HEK293 (cell line): Measurements from ENCODE around the gene CLIC3.
A peak's percentile ranks its signal among the peaks of the same experiment; 100 is the strongest.

Source experiments
- ATF2 ChIP-seq: fragments of 450-650 bp; formaldehyde crosslinking; IDR thresholded peaks from 2 replicates; pipeline ENCODE4 v1.5.1; 2016; ENCODE audit warnings: missing biosample characterization, missing genetic modification characterization, low read depth
- CTCF ChIP-seq: fragments of 450-650 bp; formaldehyde crosslinking; IDR thresholded peaks from 2 replicates; pipeline ENCODE4 v1.5.1; 2016; ENCODE audit warnings: missing biosample characterization, missing genetic modification characterization
- HOXC10 ChIP-seq: sonication (generic); formaldehyde crosslinking; IDR thresholded peaks from 2 replicates; pipeline ENCODE4 v1.8.1; 2023; ENCODE audit warnings: mild to moderate bottlenecking, missing genetic modification reagents
- KLF1 ChIP-seq: fragments of 450-650 bp; formaldehyde crosslinking; IDR thresholded peaks from 2 replicates; pipeline ENCODE4 v1.5.1; 2016; ENCODE audit warnings: missing biosample characterization, missing genetic modification characterization
- OSR2 ChIP-seq: fragments of 450-650 bp; formaldehyde crosslinking; IDR thresholded peaks from 2 replicates; pipeline ENCODE4 v1.5.1; 2016; ENCODE audit warnings: missing biosample characterization, missing genetic modification characterization
- PATZ1 ChIP-seq: fragments of 450-650 bp; formaldehyde crosslinking; IDR thresholded peaks from 2 replicates; pipeline ENCODE4 v1.5.1; 2016; ENCODE audit warnings: missing biosample characterization, missing genetic modification characterization
- PRDM4 ChIP-seq: fragments of 450-650 bp; formaldehyde crosslinking; IDR thresholded peaks from 2 replicates; pipeline ENCODE4 v1.5.1; 2017; ENCODE audit warnings: missing biosample characterization, missing genetic modification characterization
- SP2 ChIP-seq: fragments of 450-650 bp; formaldehyde crosslinking; IDR thresholded peaks from 2 replicates; pipeline ENCODE4 v1.5.1; 2016; ENCODE audit warnings: missing biosample characterization, missing genetic modification characterization
- TRIM28 ChIP-seq: IDR thresholded peaks from 2 replicates; pipeline ENCODE4 v1.6.1; 2011; ENCODE audit warnings: low read length, control low read depth, borderline replicate concordance
- YY2 ChIP-seq: fragments of 450-650 bp; formaldehyde crosslinking; IDR thresholded peaks from 2 replicates; pipeline ENCODE4 v1.5.1; 2016; ENCODE audit warnings: missing biosample characterization, missing genetic modification characterization
- ZBTB11 ChIP-seq: fragments of 450-650 bp; formaldehyde crosslinking; conservative IDR thresholded peaks from 2 replicates; pipeline ENCODE4 v1.5.1; 2016; ENCODE audit warnings: low read depth, missing biosample characterization, missing genetic modification characterization
- ZBTB21 ChIP-seq: fragments of 450-650 bp; formaldehyde crosslinking; IDR thresholded peaks from 2 replicates; pipeline ENCODE4 v1.5.1; 2017; ENCODE audit warnings: missing biosample characterization, missing genetic modification characterization
- ZBTB7A ChIP-seq: fragments of 450-650 bp; formaldehyde crosslinking; IDR thresholded peaks from 2 replicates; pipeline ENCODE4 v1.5.1; 2016; ENCODE audit warnings: low read depth, missing biosample characterization, missing genetic modification characterization
- ZNF121 ChIP-seq: fragments of 450-650 bp; formaldehyde crosslinking; IDR thresholded peaks from 2 replicates; pipeline ENCODE4 v1.5.1; 2016; ENCODE audit warnings: missing biosample characterization, missing genetic modification characterization
- ZNF19 ChIP-seq: fragments of 450-650 bp; formaldehyde crosslinking; IDR thresholded peaks from 2 replicates; pipeline ENCODE4; 2016; ENCODE audit warnings: missing biosample characterization, missing genetic modification characterization, low read depth
- ZNF2 ChIP-seq: fragments of 450-650 bp; formaldehyde crosslinking; IDR thresholded peaks from 2 replicates; pipeline ENCODE4 v1.5.1; 2016; ENCODE audit warnings: missing biosample characterization, missing genetic modification characterization
- ZNF221 ChIP-seq: fragments of 450-650 bp; formaldehyde crosslinking; IDR thresholded peaks from 2 replicates; pipeline ENCODE4 v1.5.1; 2017; ENCODE audit warnings: missing biosample characterization, missing genetic modification characterization, borderline replicate concordance
- ZNF350 ChIP-seq: fragments of 450-650 bp; formaldehyde crosslinking; IDR thresholded peaks from 2 replicates; pipeline ENCODE4 v1.5.0; 2017; ENCODE audit warnings: missing biosample characterization, mild to moderate bottlenecking, missing genetic modification characterization
- ZNF433 ChIP-seq: fragments of 450-650 bp; formaldehyde crosslinking; IDR thresholded peaks from 2 replicates; pipeline ENCODE4 v1.5.1; 2016; ENCODE audit warnings: missing biosample characterization, missing genetic modification characterization, low read depth
- ZNF529 ChIP-seq: fragments of 450-650 bp; formaldehyde crosslinking; IDR thresholded peaks from 2 replicates; pipeline ENCODE4 v1.5.1; 2017; ENCODE audit warnings: missing genetic modification characterization, missing biosample characterization; ENCODE audit not compliant: insufficient replicate concordance
- ZNF571 ChIP-seq: fragments of 450-650 bp; formaldehyde crosslinking; IDR thresholded peaks from 2 replicates; pipeline ENCODE4 v1.5.0; 2017; ENCODE audit warnings: missing biosample characterization, missing genetic modification characterization
- ZNF629 ChIP-seq: fragments of 450-650 bp; formaldehyde crosslinking; IDR thresholded peaks from 2 replicates; pipeline ENCODE4 v1.5.1; 2017; ENCODE audit warnings: missing biosample characterization, missing genetic modification characterization
- ZNF645 ChIP-seq: fragments of 450-650 bp; formaldehyde crosslinking; IDR thresholded peaks from 2 replicates; pipeline ENCODE4; 2016; ENCODE audit warnings: missing biosample characterization, missing genetic modification characterization
- ZNF792 ChIP-seq: fragments of 450-650 bp; formaldehyde crosslinking; IDR thresholded peaks from 2 replicates; pipeline ENCODE4 v1.5.1; 2016; ENCODE audit warnings: missing biosample characterization, missing genetic modification characterization
- ZSCAN16 ChIP-seq: fragments of 450-650 bp; formaldehyde crosslinking; IDR thresholded peaks from 2 replicates; pipeline ENCODE4 v1.5.1; 2016; ENCODE audit warnings: missing biosample characterization, missing genetic modification characterization

Gene CLIC3

GRCh38 chr9:137029058-137029936, 32.9 kb upstream of the CLIC3 start (continued):
- TF ChIP-seq CTCF (tag by site-specific recombination) = peak; percentile 94
- TF ChIP-seq ZNF19 = no peak
- no peak for TF ChIP-seq ZNF571
- TF ChIP-seq ZBTB21 (tag by site-specific recombination) = no peak
- peak; percentile 32 for TF ChIP-seq KLF1 (tag by site-specific recombination)
- TF ChIP-seq ZNF433 (tag by site-specific recombination) = no peak
- TF ChIP-seq SP2 = peak; percentile 29
- TF ChIP-seq ZNF121 (tag by site-specific recombination) = no peak; the same call in 1 of the 2 replicates
- no peak for TF ChIP-seq HOXC10 (CRISPR knock-in tag)
- no peak for TF ChIP-seq ATF2
- TF ChIP-seq ZNF350 (tag by site-specific recombination) = no peak
- TF ChIP-seq PRDM4 (tag by site-specific recombination) = no peak; the same call in 1 of the 2 replicates
- TF ChIP-seq PATZ1 (tag by site-specific recombination) = peak; percentile 27
- TF ChIP-seq ZNF221 = no peak
- peak; percentile 55 for TF ChIP-seq ZBTB7A (tag by site-specific recombination)
- no peak for TF ChIP-seq ZNF529 (tag by site-specific recombination)
- TF ChIP-seq ZNF2 (tag by site-specific recombination) = peak; percentile 57; the same call in 1 of the 2 replicates
- no peak for TF ChIP-seq TRIM28
- no peak for TF ChIP-seq ZSCAN16
- TF ChIP-seq OSR2 (tag by site-specific recombination) = no peak
- TF ChIP-seq ZNF629 = no peak
- no peak for TF ChIP-seq ZNF792 (tag by site-specific recombination)
- TF ChIP-seq YY2 (tag by site-specific recombination) = no peak
- no peak for TF ChIP-seq ZNF645 (tag by site-specific recombination)
- no peak for TF ChIP-seq ZBTB11
